HG03520 (cell line): ENCODE results near the gene LACC1.

Experiments
- ATAC-seq: cut with Tn5 transposase; IDR thresholded peaks from one replicate; pipeline ENCODE4 v1.9.1; 2021; ENCODE audit warnings: mild to moderate bottlenecking, moderate library complexity; ENCODE audit not compliant: unreplicated experiment

Gene LACC1

GRCh38 chr13:43939086-43939485 is 59.4 kb downstream of the LACC1 start:
- ATAC-seq: no peak

- ATAC-seq: no peak
Measured at GRCh38 chr13:43942286-43942685, 62.6 kb downstream of the LACC1 start.
